ENCODE data around the gene EFHC1.

DNA sequence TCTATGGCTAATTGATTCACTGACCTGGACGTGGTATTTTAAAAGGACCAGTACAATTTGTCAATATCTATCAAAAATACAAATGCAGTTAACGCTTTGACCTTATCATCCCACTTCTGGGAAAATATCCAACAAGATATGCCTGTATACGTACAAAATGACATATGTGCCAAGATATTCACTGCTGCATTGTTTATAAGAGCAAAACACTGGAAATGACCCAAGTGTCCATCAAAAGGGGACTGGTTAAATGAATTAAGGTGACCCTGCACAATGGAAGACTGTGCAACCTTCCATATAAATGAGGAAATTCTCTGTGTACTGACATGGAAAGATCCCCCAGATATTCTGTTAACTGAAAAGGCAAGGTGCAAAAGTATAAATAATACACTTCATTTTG is 142.8 kb downstream of the EFHC1 start:
- TF ChIP-seq POLR2A (IDR thresholded peaks at IDR 0.05) (no peak), POLR2AphosphoS5 (IDR thresholded peaks at IDR 0.05) (no peak)
- TF ChIP-seq, protein P1, sequence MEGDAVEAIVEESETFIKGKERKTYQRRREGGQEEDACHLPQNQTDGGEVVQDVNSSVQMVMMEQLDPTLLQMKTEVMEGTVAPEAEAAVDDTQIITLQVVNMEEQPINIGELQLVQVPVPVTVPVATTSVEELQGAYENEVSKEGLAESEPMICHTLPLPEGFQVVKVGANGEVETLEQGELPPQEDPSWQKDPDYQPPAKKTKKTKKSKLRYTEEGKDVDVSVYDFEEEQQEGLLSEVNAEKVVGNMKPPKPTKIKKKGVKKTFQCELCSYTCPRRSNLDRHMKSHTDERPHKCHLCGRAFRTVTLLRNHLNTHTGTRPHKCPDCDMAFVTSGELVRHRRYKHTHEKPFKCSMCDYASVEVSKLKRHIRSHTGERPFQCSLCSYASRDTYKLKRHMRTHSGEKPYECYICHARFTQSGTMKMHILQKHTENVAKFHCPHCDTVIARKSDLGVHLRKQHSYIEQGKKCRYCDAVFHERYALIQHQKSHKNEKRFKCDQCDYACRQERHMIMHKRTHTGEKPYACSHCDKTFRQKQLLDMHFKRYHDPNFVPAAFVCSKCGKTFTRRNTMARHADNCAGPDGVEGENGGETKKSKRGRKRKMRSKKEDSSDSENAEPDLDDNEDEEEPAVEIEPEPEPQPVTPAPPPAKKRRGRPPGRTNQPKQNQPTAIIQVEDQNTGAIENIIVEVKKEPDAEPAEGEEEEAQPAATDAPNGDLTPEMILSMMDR (IDR thresholded peaks at IDR 0.05) = no peak
